ENCODE measurements around the gene NKAIN1.

DNA sequence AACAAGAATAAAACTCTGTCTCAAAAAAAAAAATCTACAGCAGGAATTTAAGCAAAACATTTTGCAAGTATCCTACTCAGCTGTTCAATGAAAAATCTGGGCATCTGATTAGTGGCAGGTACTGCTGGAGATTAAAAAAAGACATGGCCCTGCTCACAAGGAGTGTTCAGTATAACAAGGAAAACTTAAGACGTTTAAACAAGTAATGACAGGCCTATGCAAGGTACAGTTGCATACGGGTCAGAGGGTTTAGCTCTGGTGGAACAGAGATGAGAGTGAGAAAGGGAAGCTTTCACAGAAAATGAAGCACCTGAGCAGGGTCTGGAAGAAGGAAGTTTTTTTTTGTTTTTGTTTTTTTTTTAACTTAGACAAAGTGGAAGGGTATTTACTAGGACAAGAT is 33.9 kb upstream of the NKAIN1 start:
- TF ChIP-seq, protein P1, sequence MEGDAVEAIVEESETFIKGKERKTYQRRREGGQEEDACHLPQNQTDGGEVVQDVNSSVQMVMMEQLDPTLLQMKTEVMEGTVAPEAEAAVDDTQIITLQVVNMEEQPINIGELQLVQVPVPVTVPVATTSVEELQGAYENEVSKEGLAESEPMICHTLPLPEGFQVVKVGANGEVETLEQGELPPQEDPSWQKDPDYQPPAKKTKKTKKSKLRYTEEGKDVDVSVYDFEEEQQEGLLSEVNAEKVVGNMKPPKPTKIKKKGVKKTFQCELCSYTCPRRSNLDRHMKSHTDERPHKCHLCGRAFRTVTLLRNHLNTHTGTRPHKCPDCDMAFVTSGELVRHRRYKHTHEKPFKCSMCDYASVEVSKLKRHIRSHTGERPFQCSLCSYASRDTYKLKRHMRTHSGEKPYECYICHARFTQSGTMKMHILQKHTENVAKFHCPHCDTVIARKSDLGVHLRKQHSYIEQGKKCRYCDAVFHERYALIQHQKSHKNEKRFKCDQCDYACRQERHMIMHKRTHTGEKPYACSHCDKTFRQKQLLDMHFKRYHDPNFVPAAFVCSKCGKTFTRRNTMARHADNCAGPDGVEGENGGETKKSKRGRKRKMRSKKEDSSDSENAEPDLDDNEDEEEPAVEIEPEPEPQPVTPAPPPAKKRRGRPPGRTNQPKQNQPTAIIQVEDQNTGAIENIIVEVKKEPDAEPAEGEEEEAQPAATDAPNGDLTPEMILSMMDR (conservative IDR thresholded peaks at IDR 0.05; ENCODE audit: low read depth in 2 of 2): no peak
- TF ChIP-seq POLR2AphosphoS5 (IDR thresholded peaks at IDR 0.05; ENCODE audit: low read depth): no peak
- no peak for TF ChIP-seq EZH2 (IDR thresholded peaks at IDR 0.05; ENCODE audit: low read depth, unreplicated experiment)
- TF ChIP-seq CREB1 (CRISPR knock-in tag; IDR thresholded peaks at IDR 0.05; ENCODE audit: low read depth): no peak
- TF ChIP-seq, protein P2, sequence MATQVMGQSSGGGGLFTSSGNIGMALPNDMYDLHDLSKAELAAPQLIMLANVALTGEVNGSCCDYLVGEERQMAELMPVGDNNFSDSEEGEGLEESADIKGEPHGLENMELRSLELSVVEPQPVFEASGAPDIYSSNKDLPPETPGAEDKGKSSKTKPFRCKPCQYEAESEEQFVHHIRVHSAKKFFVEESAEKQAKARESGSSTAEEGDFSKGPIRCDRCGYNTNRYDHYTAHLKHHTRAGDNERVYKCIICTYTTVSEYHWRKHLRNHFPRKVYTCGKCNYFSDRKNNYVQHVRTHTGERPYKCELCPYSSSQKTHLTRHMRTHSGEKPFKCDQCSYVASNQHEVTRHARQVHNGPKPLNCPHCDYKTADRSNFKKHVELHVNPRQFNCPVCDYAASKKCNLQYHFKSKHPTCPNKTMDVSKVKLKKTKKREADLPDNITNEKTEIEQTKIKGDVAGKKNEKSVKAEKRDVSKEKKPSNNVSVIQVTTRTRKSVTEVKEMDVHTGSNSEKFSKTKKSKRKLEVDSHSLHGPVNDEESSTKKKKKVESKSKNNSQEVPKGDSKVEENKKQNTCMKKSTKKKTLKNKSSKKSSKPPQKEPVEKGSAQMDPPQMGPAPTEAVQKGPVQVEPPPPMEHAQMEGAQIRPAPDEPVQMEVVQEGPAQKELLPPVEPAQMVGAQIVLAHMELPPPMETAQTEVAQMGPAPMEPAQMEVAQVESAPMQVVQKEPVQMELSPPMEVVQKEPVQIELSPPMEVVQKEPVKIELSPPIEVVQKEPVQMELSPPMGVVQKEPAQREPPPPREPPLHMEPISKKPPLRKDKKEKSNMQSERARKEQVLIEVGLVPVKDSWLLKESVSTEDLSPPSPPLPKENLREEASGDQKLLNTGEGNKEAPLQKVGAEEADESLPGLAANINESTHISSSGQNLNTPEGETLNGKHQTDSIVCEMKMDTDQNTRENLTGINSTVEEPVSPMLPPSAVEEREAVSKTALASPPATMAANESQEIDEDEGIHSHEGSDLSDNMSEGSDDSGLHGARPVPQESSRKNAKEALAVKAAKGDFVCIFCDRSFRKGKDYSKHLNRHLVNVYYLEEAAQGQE (IDR thresholded peaks at IDR 0.05; ENCODE audit: unreplicated experiment): no peak
- TF ChIP-seq EZH2phosphoT487 (IDR thresholded peaks at IDR 0.05; ENCODE audit: unreplicated experiment): no peak
- no peak for TF ChIP-seq NANOG (IDR thresholded peaks at IDR 0.05; ENCODE audit: borderline replicate concordance)

Data from GM23338 (cell line).